MCF 10A (cell line): ENCODE data around the gene PTCH1. TPM values are rescaled to one million over a fixed set of nuclear protein-coding genes. Genes with fewer than 3 reads are reported as not detected.

ENCODE experiments used
- BruUV-seq: library from RNA; stranded (reverse); fragments of 400-500 nt; replicated peaks from 2 replicates; lab custom pipeline; 2021; lab: Mats Ljungman, UMichigan
- CTCF ChIA-PET: fragments of 300-600 bp; sonication (Branson Sonifier 250); formaldehyde crosslinking; extraction: SDS; loops from one replicate; lab custom pipeline; 2021; ENCODE audit warnings: antibody characterized with exemption, inconsistent platforms; lab: Yijun Ruan, JAX
- POLR2A ChIA-PET: fragments of 300-600, 350-650 bp; sonication (Branson Sonifier 250); formaldehyde crosslinking; extraction: SDS; loops from one replicate; lab custom pipeline; 2020; ENCODE audit warnings: antibody characterized with exemption, inconsistent platforms; lab: Yijun Ruan, JAX
- DNase-seq: peaks from one replicate; pipeline ENCODE4 v3.0.0-alpha.2; 2018; ENCODE audit not compliant: unreplicated experiment
- H3K27ac Mint-ChIP-seq: one replicate; pipeline ENCODE4 v1.8.0; 2022; ENCODE audit warnings: mild to moderate bottlenecking, low read depth, mixed read lengths; ENCODE audit not compliant: unreplicated experiment
- H3K27me3 Mint-ChIP-seq: one replicate; pipeline ENCODE4 v1.8.0; 2022; ENCODE audit warnings: mixed read lengths; ENCODE audit not compliant: insufficient read depth, unreplicated experiment
- H3K36me3 Mint-ChIP-seq: one replicate; pipeline ENCODE4 v1.8.0; 2022; ENCODE audit warnings: mild to moderate bottlenecking, moderate library complexity, mixed read lengths; ENCODE audit not compliant: insufficient read depth, unreplicated experiment
- H3K4me1 Mint-ChIP-seq: one replicate; pipeline ENCODE4 v1.8.0; 2022; ENCODE audit warnings: mixed read lengths; ENCODE audit not compliant: insufficient read depth, unreplicated experiment
- H3K4me3 Mint-ChIP-seq: one replicate; pipeline ENCODE4 v1.8.0; 2022; ENCODE audit warnings: mild to moderate bottlenecking, moderate library complexity, mixed read lengths; ENCODE audit not compliant: unreplicated experiment
- H3K9me3 Mint-ChIP-seq: one replicate; pipeline ENCODE4 v1.8.0; 2022; ENCODE audit warnings: mixed read lengths; ENCODE audit not compliant: unreplicated experiment
- CTCF ChIP-seq: fragments of 200-600 bp; IDR thresholded peaks from one replicate; pipeline ENCODE4 v1.8.0; 2022; ENCODE audit warnings: antibody characterized with exemption, mild to moderate bottlenecking; ENCODE audit not compliant: unreplicated experiment
- intact Hi-C: fragments of 100-400 bp; cut with micrococcal nuclease; formaldehyde crosslinking; loops from 2 replicates; pipeline ENCODE4 v1.14.1; 2022
- total RNA-seq: library from RNA; stranded (reverse); gene quantifications from 2 replicates; pipeline ENCODE4 v1.2.3, GENCODE V29; 2022

PTCH1 gene
- total RNA-seq, 1 experiment from 2014 or later = 3.6 TPM

GRCh38 chr9:95508242-95508967, 8.4 kb downstream of the PTCH1 start:
- no peak for DNase-seq
- Mint-ChIP-seq H3K9me3 (no peaks in the 10 kb centered on the region), H3K36me3 (peaks cover 6% of the 10 kb centered on the region), H3K27me3 (no peaks in the 10 kb centered on the region), H3K4me3 (peak overlapping the region; percentile 79), H3K4me1 (peaks cover 7% of the 10 kb centered on the region), H3K27ac (no peak overlapping the region)
- intact Hi-C loops = loop anchor here (2.0 to 10.0 kb wide), 5 partner anchors 82 to 709 kb away; partner anchors contain the start of gene ERCC6L2
- CTCF ChIA-PET = interaction anchor here (0.5 kb wide), 1 partner anchor 1864 kb away, joined by 3 read pairs; no protein-coding TSS in a partner anchor
- POLR2A ChIA-PET = interaction anchor here (0.5 to 4.7 kb wide), 14 partner anchors 12 to 1106 kb away, joined by 3 to 82 read pairs (median 3); partner anchors contain the start of genes ERCC6L2 and FANCC
- TF ChIP-seq CTCF = no peak
- no TSS peak for BruUV-seq

- H3K4me1 Mint-ChIP-seq = peaks cover 2% of the 10 kb centered on the region
- no peaks in the 10 kb centered on the region for H3K9me3 Mint-ChIP-seq
- H3K4me3 Mint-ChIP-seq = peak overlapping the region; percentile 79
- ChIA-PET POLR2A (interaction anchor here (0.6 to 4.7 kb wide), 24 partner anchors 8 to 1373 kb away, joined by 3 to 82 read pairs (median 3); partner anchors contain the start of genes ERCC6L2 and PTCH1), CTCF (interaction anchor here (0.6 kb wide), 2 partner anchors 12 to 1061 kb away, joined by 3 read pairs; no protein-coding TSS in a partner anchor)
- intact Hi-C loops = loop anchor here (2.0 to 10.0 kb wide), 7 partner anchors 81 to 710 kb away; partner anchors contain the start of genes ERCC6L2 and FANCC
- DNase-seq = peak; percentile 73
- no peak for TF ChIP-seq CTCF
- H3K36me3 Mint-ChIP-seq = peaks cover 6% of the 10 kb centered on the region
- no TSS peak for BruUV-seq
- peak overlapping the region; percentile 8 for H3K27ac Mint-ChIP-seq
- no peaks in the 10 kb centered on the region for H3K27me3 Mint-ChIP-seq
Observed at GRCh38 chr9:95507464-95508241, 9.1 kb downstream of the PTCH1 start.

GRCh38 chr9:95506678-95507463, 9.9 kb downstream of the PTCH1 start:
- ChIA-PET POLR2A (interaction anchor here (0.6 to 4.7 kb wide), 26 partner anchors 8 to 1372 kb away, joined by 3 to 82 read pairs (median 3); partner anchors contain the start of genes ERCC6L2 and PTCH1), CTCF (interaction anchor here (0.6 to 0.9 kb wide), 3 partner anchors 11 to 1060 kb away, joined by 3 read pairs; no protein-coding TSS in a partner anchor)
- Mint-ChIP-seq H3K4me3 (peak overlapping the region; percentile 79), H3K27me3 (no peaks in the 10 kb centered on the region), H3K4me1 (no peaks in the 10 kb centered on the region), H3K36me3 (peaks cover under 1% of the 10 kb centered on the region), H3K9me3 (no peaks in the 10 kb centered on the region), H3K27ac (peak overlapping the region; percentile 8)
- TF ChIP-seq CTCF = no peak
- peak; percentile 50 for DNase-seq
- intact Hi-C loops = loop anchor here (2.0 to 10.0 kb wide), 6 partner anchors 190 to 710 kb away; partner anchors contain the start of genes ERCC6L2 and FANCC
- BruUV-seq = no TSS peak
